NAMALWA (cell line): ENCODE results near the gene ABHD12.

ENCODE experiments used
- DNase-seq: peaks from one replicate; pipeline ENCODE4 v3.0.0-alpha.2; 2015; ENCODE audit warnings: low spot score

ABHD12 gene

DNA sequence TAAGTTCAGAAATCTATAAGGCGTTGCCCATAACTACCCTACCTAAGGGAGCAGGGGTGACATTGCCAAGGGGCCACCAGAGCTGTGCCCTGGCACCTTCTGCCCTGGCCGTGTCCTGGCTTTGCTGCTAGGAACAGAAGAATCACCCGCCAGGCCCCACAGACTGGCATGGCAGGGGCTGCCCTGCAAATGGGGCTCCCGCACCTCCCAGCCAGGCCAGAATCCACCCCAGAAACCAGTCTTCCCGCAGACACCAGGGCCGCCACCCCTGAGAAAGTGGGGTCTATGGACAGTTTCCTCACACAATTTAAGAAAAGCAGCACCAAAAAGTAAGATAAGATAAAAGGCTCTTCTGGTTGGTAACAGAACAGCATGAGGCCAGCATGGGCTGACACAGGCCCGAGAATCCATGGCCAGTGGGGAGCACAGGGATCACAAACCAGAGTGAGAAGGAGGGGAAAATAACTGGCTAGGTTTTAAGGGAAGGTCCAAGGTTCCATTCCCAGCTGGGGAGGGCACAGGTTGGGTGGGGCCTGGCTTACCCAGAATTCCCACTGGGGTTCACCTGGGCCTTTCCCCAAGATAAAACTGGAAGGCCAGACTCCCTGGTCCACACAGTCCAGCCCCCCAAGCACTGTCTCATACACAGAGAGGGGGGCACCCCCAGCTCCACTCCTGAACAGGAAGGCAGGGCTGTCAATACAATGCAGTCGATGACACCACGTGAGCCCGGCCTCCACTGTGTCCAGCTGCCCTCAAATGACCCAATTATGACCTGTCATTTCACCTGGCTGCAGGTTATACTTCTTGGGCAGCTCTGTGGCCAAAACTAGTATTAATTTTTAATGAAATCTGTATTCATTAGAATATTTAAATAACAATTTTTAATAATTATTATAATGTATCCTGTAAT lies 83.4 kb downstream of the ABHD12 start:
- no peak for DNase-seq

DNA sequence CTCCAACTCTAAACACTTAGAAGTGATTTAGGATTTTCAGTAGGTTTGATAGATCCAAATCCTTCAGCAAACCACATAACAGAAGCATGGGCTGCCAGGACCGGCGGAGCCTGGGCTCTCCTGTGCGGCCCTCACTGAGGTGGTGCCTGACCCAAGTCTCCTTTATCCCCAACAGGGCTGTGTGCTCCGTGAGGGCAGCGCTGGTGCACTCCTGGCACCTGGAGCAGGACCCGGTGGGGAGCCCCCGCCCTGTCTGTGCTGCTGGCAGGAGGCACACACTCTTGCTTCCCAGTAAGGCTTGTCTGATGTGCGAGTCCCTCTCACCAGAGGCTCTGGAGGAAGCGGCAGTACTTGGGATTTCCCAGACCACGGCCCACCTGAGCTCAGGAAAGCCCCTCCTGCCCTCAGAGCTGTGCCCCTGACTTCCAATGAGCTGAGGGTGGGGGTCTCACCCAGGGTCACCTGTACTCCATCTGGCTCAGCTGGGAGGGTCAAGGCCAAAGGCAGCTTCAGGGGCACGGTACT lies 86.5 kb downstream of the ABHD12 start:
- DNase-seq: no peak

DNA sequence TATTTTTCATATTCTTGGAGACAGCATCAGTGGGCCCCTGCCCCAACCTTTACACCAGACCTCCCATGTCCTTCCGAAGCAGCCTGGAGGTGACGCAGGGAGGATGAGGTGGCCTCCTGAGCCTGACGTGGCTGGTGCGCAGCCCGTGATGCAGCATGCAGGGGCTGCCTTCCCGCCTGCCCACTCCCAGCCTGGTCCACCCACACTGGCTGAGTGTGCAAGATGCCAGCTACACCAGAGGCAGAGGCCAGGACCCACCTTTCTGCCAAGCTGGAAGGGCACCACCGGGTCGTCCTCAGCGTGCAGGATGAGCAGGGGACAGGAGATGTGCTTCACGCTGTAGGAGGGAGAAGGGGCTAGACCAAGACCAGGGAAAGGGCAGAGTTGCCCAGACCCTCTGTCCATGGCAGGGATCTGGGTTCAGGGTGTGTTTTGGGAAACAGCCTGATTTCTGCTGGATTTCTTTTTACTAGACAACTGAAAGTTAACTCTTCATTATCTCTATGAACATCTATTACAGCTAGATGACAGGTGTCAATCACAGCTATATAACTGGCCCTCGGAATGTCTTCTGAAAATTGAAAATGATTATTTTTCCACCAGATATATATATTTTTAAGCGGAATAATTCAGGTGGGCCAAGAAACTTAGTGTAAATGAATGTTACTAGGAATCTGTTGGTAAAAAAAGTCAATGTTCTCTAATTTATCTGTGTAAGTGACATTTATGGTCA lies 87.2 kb downstream of the ABHD12 start:
- no peak for DNase-seq

DNA sequence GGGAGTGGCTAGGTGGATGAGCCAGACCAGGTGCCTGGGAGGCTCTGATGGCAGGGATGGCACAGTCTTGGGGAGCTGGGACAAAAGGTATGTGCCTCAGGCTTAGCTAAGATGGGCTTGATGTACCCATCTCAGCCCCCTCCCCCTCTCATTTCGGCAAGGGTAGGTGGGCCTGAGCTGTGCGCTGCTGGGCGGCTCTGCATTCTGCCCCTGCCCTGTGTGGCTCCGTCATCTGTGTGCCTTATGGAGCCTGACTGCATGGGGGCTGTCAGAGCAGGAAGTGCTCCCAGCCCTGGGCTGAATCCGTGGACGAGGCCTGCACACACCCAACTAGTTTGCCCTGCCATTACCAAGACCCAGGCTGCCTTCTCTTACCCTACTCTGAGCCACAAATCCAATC lies 88.0 kb downstream of the ABHD12 start:
- DNase-seq: no peak

DNA sequence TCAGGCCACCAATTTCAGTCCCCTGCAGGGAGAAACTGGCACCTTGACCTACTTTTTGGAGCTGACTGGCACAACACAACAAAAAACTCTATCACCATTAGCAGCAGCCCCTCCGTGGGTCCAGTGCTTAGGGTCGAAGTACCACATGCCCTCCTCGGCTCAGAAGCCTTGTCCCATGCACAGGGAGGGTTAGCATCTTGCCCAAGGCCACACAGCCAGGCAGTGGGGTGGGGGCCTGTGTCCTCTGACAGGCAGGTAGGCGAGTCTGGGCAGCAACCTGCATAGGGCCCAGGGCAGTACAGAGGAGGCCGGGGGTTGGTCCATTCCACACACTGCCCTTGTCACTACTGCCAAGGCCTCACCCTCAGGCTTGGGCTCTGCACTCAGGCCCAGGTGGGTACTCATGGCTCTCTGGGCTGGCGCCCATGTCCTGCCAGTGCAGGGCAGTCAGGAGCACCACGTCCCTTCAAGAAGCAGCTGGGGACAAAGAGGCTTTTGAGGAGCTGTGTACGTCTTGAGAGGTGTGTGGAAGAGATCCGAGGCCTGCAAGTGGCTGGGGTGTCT lies 89.2 kb downstream of the ABHD12 start:
- DNase-seq: no peak

DNA sequence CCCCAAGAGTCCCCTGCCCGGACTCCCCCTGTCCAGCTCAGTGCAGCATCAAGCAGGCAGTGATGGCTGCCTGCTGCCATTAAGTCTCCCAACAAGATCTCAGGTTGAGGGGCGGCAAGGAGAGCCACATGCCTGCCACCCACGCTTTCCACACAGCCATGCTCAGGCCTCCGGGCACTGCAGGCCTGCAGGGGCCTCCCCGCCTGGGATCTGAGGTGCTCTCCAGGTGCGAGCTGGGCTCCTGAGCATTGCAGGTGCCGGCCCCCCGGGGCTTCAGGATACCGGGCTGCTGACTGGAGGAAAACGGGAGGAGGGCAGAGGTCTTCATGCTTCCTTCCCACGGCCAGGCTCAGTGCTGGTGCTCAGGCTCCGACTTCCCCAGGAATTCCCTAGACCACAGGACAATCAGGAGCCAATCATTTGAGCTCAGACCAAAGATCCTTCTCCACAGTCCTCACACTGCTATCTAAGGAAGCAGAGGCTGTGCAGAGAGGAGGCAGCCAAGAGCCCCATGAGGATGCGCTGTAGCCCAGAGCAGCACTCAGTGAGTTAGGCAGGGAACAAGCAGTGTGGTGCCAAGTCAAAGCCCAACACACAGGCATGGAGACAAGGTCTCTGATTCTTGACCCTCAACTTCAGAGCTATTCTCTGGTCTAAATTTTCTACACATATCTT lies 90.0 kb downstream of the ABHD12 start:
- DNase-seq: no peak

DNA sequence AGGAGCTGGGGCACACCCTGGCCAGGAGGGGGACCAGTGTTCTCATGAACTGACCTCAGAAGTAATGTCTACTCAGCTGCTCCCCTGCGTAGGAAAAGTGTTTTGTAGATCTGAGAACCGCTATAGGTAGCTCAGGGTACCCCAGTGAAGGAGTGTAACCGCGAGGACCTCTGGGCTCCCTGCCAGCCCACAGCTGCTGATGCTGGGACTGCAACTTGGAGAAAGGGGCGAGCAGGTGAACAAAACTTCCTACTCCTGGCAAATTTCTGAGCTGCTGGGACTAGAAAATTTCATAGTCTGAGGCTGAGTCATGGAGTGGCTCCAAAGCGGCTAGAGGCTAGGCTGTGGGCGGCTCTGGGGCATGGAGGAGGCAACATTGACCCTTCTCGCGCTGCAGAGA lies 90.8 kb downstream of the ABHD12 start:
- DNase-seq: no peak

DNA sequence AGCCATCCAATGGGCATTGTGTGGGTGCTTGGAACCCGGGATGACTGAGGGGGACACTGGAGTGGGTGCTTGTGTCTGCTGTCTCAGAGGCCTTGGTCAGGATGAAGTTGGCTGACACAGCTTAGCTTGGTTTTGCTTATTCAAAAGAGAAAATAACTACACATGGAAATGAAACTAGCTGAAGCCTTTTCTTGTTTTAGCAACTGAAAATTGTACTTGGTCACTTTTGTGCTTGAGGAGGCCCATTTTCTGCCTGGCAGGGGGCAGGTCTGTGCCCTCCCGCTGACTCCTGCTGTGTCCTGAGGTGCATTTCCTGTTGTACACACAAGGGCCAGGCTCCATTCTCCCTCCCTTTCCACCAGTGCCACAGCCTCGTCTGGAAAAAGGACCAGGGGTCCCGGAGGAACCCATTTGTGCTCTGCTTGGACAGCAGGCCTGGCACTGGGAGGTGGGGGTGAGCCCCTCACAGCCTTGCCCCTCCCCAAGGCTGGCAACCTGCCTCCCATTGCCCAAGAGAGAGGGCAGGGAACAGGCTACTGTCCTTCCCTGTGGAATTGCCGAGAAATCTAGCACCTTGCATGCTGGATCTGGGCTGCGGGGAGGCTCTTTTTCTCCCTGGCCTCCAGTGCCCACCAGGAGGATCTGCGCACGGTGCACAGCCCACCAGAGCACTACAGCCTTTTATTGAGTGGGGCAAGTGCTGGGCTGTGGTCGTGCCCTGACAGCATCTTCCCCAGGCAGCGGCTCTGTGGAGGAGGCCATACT lies 93.3 kb downstream of the ABHD12 start:
- DNase-seq: no peak

DNA sequence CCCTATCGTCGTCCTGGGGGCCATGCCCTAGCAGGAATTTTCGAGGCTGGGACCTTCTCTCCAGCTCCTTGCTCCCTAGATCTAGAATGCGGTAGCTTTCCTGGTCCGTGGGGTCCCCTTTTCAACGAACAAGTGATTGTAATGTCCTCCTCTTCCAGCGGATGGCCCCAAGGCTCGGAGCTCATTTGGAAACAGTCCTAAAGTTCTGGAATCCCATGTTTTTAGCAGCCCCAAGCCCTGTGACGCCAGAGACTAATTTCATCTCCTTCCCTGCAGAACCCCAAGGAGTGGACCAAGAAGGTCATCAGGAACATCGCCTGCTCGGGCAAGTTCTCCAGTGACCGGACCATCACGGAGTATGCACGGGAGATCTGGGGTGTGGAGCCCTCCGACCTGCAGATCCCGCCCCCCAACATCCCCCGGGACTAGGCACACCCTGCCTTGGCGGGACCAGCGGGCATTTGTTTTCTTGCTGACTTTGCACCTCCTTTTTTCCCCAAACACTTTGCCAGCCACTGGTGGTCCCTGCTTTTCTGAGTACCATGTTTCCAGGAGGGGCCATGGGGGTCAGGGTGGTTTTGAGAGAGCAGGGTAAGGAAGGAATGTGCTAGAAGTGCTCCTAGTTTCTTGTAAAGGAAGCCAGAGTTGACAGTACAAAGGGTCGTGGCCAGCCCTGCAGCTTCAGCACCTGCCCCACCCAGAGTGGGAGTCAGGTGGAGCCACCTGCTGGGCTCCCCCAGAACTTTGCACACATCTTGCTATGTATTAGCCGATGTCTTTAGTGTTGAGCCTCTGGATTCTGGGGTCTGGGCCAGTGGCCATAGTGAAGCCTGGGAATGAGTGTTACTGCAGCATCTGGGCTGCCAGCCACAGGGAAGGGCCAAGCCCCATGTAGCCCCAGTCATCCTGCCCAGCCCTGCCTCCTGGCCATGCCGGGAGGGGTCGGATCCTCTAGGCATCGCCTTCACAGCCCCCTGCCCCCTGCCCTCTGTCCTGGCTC lies 94.2 kb downstream of the ABHD12 start:
- peak; percentile 58 for DNase-seq

DNA sequence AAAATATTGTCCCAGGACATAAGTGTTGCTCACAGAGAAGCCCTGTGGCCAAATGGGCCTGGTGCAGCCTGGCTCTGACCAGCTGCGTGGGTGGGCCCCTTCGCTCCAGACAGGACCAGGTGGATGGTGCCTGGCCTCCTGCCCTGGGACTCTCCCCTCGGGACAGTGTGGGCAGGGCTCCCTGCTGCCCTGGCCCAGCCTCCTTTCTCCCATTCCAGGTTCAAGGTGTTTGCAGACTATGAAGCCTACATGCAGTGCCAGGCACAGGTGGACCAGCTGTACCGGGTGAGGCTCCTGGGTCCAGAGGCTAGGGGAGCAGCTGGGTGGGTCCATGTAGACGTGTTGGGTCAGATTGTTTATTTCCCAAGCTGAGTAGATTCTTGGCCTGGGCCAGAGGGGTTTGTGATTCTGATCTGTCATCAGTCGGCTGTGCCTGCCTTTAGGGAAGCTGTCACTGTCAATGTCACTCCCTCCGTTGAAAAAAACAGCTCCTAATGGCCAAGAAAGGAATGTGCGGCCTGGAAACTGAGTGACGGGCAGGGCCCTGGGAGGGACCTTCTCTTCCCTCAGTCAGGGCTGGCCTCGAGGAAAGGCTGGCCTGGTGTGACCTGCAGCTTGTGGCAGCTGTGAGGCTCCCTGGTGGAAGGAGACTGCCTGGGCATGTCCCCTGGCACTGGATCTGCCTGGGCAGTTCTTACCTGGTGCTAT lies 95.1 kb downstream of the ABHD12 start:
- DNase-seq: no peak

DNA sequence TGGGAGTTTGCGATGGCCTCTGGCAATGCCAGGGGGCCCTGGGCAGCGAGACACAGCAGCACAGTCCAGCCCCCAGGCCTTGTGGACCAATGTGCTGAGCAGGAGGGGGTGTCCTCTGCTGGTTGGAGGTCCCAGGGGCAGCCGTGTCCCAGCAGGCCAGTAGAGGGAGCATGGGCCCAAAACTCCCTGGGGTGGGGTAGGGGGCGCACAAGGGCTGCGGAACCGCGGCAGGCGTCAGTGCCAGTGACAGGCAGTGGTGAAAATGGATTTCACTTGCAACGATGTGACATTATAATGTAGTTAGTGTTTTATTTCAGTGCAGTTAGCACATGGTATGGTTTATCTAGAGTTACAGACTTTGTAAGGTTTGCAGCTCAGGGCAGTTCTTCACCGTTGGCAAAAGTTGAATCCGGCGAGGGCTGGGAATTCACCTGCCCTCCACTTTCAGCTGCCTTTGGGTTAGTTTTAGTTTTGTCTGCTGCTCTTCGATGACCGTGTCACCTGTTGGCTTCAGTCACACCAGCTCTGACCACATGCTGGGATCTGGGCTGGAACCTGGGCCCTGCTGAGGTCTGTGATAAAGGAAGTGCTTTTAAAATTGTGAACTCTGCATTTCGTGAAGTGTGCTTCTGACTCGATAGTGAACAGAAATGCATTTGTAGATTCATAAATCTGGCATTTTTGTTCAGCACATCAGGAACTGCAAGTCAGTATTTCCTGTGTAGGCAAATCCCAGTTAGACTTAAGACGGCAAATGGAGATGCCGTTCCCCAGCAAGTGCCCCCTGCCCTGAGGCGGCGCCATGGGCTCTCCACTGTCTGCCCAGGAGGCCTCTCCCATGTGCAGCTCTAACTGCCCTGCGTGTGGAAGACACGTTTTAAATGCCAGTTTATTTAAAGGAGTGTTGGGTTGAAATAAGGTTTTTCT lies 95.9 kb downstream of the ABHD12 start:
- DNase-seq: peak; percentile 85

DNA sequence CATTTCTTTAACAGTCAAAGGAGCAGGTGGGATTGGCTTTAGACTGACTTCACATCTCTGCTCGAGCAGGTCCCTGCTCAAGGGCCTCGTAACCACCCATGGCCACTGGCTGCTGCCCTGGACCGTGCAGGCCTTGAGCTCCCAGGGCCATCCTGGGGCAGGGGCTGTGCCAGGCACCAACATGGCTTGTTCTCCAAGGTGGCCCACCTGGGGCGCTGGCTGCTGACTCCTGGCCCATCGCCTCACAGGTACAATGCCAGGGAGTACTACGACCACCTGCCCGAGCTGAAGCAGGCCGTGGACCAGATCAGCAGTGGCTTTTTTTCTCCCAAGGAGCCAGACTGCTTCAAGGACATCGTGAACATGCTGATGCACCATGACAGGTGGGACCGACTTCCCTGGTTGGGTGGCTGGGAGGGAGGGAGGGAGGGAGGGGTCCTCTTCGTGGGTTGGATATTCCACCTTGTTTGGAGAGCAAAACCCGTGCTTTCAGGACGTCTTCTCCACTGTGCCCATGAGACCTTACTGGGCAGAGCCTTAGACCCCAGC lies 96.7 kb downstream of the ABHD12 start:
- no peak for DNase-seq

DNA sequence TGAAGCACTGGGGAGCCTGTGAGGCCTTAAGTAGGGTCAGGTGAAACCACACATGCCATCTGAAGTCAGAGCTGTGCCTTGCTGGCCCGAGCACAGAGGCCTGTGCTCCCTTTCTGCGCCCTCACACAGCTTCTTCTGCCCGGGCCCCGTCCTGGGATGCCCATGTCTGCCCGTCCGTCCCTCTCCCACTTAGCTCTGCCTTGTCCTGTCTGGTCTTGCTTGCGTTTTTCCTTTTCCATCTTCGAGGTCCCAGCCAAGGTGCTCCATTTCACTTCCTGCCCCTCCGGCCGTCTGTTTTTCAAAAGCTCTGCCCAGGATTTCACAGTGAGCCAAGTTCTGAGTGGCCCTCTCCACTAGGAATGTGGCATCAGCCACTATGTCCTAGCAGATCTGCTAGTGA lies 97.1 kb downstream of the ABHD12 start:
- DNase-seq: no peak

DNA sequence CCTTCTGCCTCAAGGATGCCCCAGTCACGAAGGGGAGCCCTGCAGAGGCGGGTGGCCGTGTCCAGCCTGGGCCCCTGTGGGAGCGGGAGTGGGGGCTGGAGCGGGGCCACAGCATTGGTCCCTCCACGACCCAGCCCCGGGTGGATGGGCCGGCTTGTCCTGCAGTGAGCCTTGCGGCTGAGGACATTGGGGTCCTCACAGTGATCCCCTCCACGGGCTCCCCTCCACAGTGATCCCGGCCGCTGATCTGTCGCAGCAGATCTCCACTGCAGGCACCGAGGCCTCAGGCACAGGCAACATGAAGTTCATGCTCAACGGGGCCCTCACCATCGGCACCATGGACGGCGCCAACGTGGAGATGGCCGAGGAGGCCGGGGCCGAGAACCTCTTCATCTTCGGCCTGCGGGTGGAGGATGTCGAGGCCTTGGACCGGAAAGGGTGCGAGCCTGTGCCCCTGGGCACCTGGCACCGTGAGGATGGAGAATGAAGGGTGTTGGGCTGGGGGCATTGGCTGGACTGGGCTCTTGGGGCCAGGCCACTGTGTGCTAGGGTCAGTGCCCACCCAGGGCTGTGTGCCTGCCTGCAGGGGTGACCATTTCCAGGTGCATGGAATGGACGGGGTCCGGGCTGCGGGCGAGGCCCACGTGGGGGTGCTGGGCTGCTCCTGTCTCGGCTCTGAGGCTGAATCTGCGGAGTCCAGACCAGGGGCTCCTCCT lies 98.3 kb downstream of the ABHD12 start:
- no peak for DNase-seq

DNA sequence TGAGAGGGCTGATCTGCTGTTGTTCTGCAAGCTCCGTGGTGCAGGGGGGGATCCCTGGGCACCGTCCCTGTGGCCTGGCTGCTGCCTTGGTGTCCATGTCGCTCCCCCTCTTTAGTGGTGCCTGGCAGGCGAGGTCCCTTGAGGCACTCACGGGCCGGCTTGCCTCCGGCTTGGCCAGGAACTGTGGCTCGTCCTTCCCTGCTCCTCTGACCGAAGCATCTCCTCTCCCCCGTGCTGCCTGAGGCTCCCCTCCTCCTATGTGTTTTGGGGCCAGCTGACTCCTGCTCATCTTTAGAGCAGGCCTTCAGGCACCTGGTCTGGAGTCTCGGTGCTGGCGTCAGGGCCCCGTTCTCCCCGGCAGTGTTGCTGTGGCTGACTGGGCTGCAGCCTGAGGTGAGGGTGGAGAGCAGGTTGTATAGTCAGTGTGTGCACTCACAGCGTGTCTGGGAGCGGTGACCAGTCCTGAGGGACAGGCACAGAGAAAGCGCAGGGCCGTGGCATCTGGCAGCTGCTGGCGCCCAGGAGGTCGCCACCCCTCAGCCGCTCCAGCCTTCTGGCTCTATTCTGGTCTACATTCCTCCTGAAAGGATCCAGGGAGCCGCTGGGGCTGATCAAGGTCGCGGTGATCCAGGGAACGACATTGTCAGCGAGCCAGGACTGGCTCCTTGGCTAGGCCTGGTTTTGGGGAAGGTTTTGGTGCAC lies 99.1 kb downstream of the ABHD12 start:
- DNase-seq: no peak

DNA sequence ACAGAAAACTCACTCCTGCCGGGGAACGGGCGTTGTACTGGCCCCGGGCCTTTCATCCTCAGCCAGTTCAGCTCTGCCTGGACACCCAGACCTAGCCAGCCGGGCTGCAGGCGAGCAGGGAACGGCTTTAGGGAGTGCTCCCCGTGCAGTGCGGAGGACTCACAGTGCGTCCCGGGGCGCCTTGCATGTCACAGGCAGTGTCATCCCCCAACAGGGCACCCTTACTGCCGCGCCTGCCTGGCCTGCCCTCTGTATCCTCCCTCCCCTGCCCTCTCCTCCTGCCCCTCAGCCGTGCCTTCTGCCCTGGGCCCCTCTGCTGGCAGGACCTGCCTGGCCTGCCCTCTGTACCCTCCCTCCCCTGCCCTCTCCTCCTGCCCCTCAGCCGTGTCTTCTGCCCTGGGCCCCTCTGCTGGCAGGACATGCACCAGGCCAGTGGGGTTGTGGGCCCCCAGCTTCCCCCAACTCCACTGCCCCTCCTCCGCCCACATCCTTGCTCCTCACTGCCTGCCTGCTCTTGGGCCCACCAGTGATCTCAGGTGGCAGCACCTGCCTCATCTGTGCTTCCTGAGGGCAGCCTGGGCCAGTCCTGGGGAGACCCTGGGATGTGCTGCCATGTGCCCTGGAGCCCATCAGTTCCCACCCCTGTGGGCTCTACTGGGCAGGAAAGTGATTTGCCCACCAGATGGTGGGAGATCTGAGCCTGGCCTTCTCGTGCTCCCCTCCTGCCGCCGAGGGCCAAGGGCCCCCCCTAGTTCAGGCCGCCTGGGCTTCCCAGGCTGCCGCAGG lies 99.8 kb downstream of the ABHD12 start:
- no peak for DNase-seq
